Measurements from ENCODE around the gene RAD51B.

The RAD51B gene

GRCh38 chr14:68571114-68571591 lies 751.6 kb downstream of the RAD51B start:
- no peak for DNase-seq

DNA sequence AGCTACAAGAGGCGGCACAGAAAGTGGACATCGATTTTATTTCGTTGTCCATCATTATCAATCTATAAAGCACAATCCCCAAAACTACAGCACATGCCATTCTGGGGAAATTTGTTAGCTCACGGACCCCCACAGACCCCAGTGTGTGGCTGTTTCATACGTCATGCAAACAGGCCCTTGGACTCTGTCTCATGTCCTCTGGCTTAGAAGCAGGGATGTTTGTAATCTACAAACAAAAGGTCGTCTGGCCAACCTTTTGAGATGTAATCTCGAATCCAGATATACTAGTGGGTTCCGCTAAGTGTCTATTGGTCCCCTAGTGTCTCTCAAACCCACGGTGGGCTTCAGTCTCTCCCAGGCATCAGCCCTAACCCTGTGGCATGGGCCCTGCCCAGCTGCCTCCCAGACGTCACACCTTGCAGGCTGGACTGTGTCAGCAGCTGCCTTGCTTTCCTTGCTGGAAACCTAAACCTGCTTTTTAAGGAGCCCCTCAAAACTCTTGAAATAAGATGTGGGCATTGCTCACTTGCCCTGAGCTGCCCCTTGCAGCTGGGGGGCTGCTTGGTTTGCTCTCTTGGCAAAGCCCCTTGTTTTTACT lies 752.4 kb downstream of the RAD51B start:
- no peak for DNase-seq

DNA sequence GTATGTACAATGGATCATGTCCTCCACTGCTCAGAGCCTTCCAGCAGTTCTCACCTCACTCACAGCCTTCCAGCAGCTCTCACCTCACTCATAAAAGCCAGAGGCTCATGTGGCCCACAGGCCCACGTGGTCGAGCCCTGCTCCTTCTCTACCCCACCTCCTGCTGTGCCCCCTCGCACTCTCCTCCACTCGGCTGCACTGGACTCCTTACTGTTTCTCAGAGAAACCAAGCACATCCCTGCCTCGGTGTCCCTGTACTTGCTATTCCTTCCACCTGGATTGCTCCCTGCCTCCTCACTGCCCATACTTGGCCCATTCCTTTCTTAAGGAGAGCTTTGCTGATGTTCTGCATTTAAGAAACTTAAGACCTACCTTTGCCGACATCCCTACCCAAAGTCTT lies 753.5 kb downstream of the RAD51B start:
- DNase-seq = no peak

GRCh38 chr14:68573722-68574121 lies 754.1 kb downstream of the RAD51B start:
- no peak for DNase-seq

DNA sequence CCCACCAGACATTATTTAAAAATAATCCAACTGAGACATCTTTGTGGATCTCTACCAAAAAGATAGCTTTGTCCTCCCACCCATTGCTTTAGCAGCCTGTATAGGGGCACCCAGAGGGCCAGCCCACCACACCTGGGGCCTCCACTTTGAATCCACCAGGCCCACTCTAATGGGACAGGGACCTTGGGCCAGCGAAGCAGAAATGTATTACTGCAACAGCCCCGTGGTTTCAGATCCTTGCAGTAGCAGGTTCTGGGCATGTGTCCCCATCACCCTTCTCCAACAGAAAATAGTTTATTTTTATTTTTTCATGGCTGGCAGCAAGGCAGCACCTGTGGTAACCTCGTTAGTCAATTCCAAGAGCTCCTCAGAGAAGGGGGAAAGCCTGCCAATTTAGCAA lies 754.9 kb downstream of the RAD51B start:
- no peak for DNase-seq

DNA sequence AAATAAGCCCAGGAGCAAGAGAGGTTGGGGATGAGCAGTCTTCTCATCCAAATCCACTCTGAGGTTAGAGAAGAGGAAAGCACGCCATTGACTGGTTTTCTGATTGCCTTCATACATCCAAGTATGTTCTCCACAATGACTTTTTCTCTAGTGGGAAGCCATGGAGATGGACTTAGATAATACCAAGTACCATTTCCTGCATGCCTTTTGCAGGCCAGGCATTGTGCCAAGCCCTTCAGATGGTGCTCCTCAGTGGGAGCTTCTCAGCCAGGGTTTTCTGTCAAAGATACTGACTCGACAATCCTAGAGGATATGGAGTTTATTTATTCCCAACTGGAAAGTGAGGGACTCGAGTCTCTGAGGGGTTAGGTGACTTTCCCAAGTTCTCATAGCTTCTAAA lies 755.3 kb downstream of the RAD51B start:
- DNase-seq = no peak

GRCh38 chr14:68575426-68575825 lies 755.8 kb downstream of the RAD51B start:
- DNase-seq = no peak

- DNase-seq = no peak
Measured at GRCh38 chr14:68576031-68576430, 756.5 kb downstream of the RAD51B start.

- DNase-seq = no peak
Measured at GRCh38 chr14:68576496-68577244, 757.1 kb downstream of the RAD51B start.

- no peak for DNase-seq
Measured at GRCh38 chr14:68577802-68578541, 758.4 kb downstream of the RAD51B start.

DNA sequence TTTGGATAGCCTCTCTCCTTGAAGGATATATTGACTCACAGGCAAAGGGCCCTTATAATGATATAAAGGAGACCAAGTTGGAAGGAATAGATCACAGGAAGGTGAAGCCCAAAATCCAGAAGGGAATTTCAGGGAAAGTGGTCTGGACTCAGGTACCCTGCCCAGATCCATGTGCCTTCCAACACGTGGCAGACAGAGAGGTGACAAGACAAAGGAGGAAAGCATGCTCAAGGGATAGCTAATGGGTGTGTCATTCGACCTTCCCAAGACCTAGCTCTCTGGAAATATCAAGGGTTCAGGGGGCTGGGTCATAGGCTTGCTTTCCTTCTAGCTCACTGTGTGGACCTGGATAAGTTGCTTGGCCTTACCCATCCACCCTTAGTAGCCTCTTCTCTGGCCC lies 759.0 kb downstream of the RAD51B start:
- DNase-seq = no peak

GRCh38 chr14:68580096-68580645 lies 760.6 kb downstream of the RAD51B start:
- DNase-seq = no peak

- no peak for DNase-seq
Measured at GRCh38 chr14:68580671-68581070, 761.1 kb downstream of the RAD51B start.

- DNase-seq = no peak
Measured at GRCh38 chr14:68583548-68584280, 764.1 kb downstream of the RAD51B start.

DNA sequence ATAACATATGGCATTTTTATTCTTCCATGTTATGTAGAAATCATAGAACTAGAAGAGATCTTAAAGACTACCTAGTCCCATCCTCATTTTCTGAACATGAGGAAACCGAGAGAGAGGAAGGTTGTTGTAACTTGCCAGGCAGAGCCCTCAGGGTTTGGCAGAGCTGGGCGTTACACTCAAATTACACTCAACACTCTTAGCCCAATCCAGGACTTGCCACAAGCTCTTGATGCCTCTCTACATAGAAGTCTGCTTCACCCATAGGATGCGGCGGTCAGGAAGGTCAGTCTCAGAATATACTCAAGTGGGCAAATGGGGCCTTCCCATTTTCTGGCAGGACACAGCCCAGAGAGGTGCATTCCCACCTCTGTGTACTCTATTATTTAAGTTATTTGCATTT lies 765.2 kb downstream of the RAD51B start:
- no peak for DNase-seq

- no peak for DNase-seq
Measured at GRCh38 chr14:68585690-68586089, 766.1 kb downstream of the RAD51B start.

- no peak for DNase-seq
Measured at GRCh38 chr14:68586896-68587751, 767.5 kb downstream of the RAD51B start.

- no peak for DNase-seq
Measured at GRCh38 chr14:68587931-68588330, 768.4 kb downstream of the RAD51B start.

GRCh38 chr14:68589447-68590200 lies 770.0 kb downstream of the RAD51B start:
- DNase-seq = no peak

- no peak for DNase-seq
Measured at GRCh38 chr14:68590201-68590522, 770.6 kb downstream of the RAD51B start.

GRCh38 chr14:68591786-68592185 lies 772.2 kb downstream of the RAD51B start:
- no peak for DNase-seq
